ENCODE results near the gene SLC46A2. TPM values are rescaled to one million over a fixed set of nuclear protein-coding genes. Genes with fewer than 3 reads are reported as not detected.

SLC46A2 gene
- total and polyA plus RNA-seq, 2 of the 13 experiments (the other 11 are each of a cell fraction or from before 2014, with no cell fraction given), result not detected

- ChIA-PET CTCF (ENCODE audit: low intra/inter-chr PET ratio, low total read pairs) (no interaction called here), POLR2A (no interaction called here)
- Histone ChIP-seq H3K9me3 (ENCODE audit: low read length) (no peaks in the 10 kb centered on the region), H3K4me1 (ENCODE audit: insufficient read depth, low read length) (no peaks in the 10 kb centered on the region), H3K4me2 (ENCODE audit: low read depth, low read length) (no peak overlapping the region), H3K36me3 (replicated peaks in 1 of 2; ENCODE audit: control insufficient read depth in 1 of 2, insufficient read depth in 2 of 2, low read length in 2 of 2) (no peaks in the 10 kb centered on the region), H4K20me1 (ENCODE audit: insufficient read depth, low read length) (no peaks in the 10 kb centered on the region), H3K79me2 (ENCODE audit: insufficient read depth, low read length) (no peaks in the 10 kb centered on the region), H3K27me3 (ENCODE audit: control insufficient read depth in 1 of 2, insufficient read depth in 2 of 2, low read length in 2 of 2) (peaks cover 0 to 4% of the 10 kb centered on the region in 2 experiments; a peak in 1 of 5 replicates), H2AFZ (ENCODE audit: low read length) (no peak overlapping the region), H3K9ac (ENCODE audit: insufficient read depth, low read depth, low read length) (no peak overlapping the region), H3K27ac (ENCODE audit: extremely low read length, insufficient read depth, low read length) (no peak overlapping the region), H3K4me3 (replicated peaks in 1 of 3; ENCODE audit: insufficient read depth in 1 of 3, low read depth in 2 of 3, low read length in 3 of 3) (no peak overlapping the region)
- intact Hi-C loops (cut with micrococcal nuclease; ENCODE audit: unreplicated experiment) (no loop called here), in situ Hi-C loops (cut with HindIII; ENCODE audit: extremely low pct_ligation_motif_present, low pct_unique_long_range_greater_than_20kb) (no loop called here)
- DNase-seq (ENCODE audit: low spot score), result no peak
- no peak for ATAC-seq
- TF ChIP-seq ZBTB39 (CRISPR knock-in tag; IDR thresholded peaks at IDR 0.05) (no peak), RAD51 (IDR thresholded peaks at IDR 0.05; ENCODE audit: borderline replicate concordance) (peak; percentile 43; the same call in 1 of the 2 replicates)
- no peak for FAIRE-seq
- BruUV-seq (replicated peaks), result no TSS peak
- WGBS (ENCODE audit: low lambda C conversion rate), result 5% methylated on average over 1 of the region's 1 CpG
Measured at GRCh38 chr9:112917047-112917986, 26.6 kb upstream of the SLC46A2 start.

- Histone ChIP-seq H3K4me1 (ENCODE audit: insufficient read depth, low read length) (no peaks in the 10 kb centered on the region), H3K4me2 (ENCODE audit: low read depth, low read length) (no peak overlapping the region), H2AFZ (ENCODE audit: low read length) (no peak overlapping the region), H3K36me3 (replicated peaks in 1 of 2; ENCODE audit: control insufficient read depth in 1 of 2, insufficient read depth in 2 of 2, low read length in 2 of 2) (no peaks in the 10 kb centered on the region), H4K20me1 (ENCODE audit: insufficient read depth, low read length) (no peaks in the 10 kb centered on the region), H3K9me3 (ENCODE audit: low read length) (no peaks in the 10 kb centered on the region), H3K4me3 (replicated peaks in 1 of 3; ENCODE audit: insufficient read depth in 1 of 3, low read depth in 2 of 3, low read length in 3 of 3) (no peak overlapping the region), H3K27me3 (ENCODE audit: control insufficient read depth in 1 of 2, insufficient read depth in 2 of 2, low read length in 2 of 2) (no peaks in the 10 kb centered on the region), H3K27ac (ENCODE audit: extremely low read length, insufficient read depth, low read length) (no peak overlapping the region), H3K79me2 (ENCODE audit: insufficient read depth, low read length) (no peaks in the 10 kb centered on the region), H3K9ac (ENCODE audit: insufficient read depth, low read depth, low read length) (no peak overlapping the region)
- ATAC-seq, result no peak
- FAIRE-seq, result no peak
- ChIA-PET CTCF (ENCODE audit: low intra/inter-chr PET ratio, low total read pairs) (no interaction called here), POLR2A (no interaction called here)
- no TSS peak for BruUV-seq (replicated peaks)
- in situ Hi-C loops (cut with HindIII; ENCODE audit: extremely low pct_ligation_motif_present, low pct_unique_long_range_greater_than_20kb) (no loop called here), intact Hi-C loops (cut with micrococcal nuclease; ENCODE audit: unreplicated experiment) (no loop called here)
- DNase-seq (ENCODE audit: low spot score), result no peak
- 5% methylated on average over 2 of the region's 2 CpGs for WGBS (ENCODE audit: low lambda C conversion rate)
- no peak for TF ChIP-seq ZFP41 (CRISPR knock-in tag; IDR thresholded peaks at IDR 0.05; ENCODE audit: borderline replicate concordance)
- TF ChIP-seq ZNF580 (CRISPR knock-in tag; IDR thresholded peaks at IDR 0.05; ENCODE audit: borderline replicate concordance, low read depth), result no peak
- TF ChIP-seq THYN1 (CRISPR knock-in tag; IDR thresholded peaks at IDR 0.05; ENCODE audit: borderline replicate concordance, low read depth), result no peak
- no peak for TF ChIP-seq ZNF205 (CRISPR knock-in tag; IDR thresholded peaks at IDR 0.05)
- no peak for TF ChIP-seq ZNF780A (CRISPR knock-in tag; IDR thresholded peaks at IDR 0.05)
- TF ChIP-seq ZNF770 (CRISPR knock-in tag; IDR thresholded peaks at IDR 0.05), result no peak
- TF ChIP-seq ZSCAN29 (CRISPR knock-in tag; conservative IDR thresholded peaks at IDR 0.05), result no peak
- TF ChIP-seq ZNF496 (CRISPR knock-in tag; IDR thresholded peaks at IDR 0.05; ENCODE audit: insufficient replicate concordance), result no peak
Measured at GRCh38 chr9:112914524-112914923, 23.8 kb upstream of the SLC46A2 start.
